Neural crest cell (in vitro differentiated cells): Measurements from ENCODE around the gene OTULIN. TPM values are rescaled to one million over a fixed set of nuclear protein-coding genes. Genes with fewer than 3 reads are reported as not detected.

Source experiments
- DNase-seq: peaks from one replicate; pipeline ENCODE4 v3.0.0; 2021; ENCODE audit warnings: low read depth, mixed read lengths, low spot score
- H3K27ac Mint-ChIP-seq: one replicate; pipeline ENCODE4 v1.8.0; 2021; ENCODE audit warnings: mild to moderate bottlenecking, mixed read lengths; ENCODE audit not compliant: unreplicated experiment
- H3K27me3 Mint-ChIP-seq: 2 replicates; pipeline ENCODE4 v1.8.0; 2021; ENCODE audit warnings: low read depth, mild to moderate bottlenecking, mixed read lengths
- H3K36me3 Mint-ChIP-seq: 2 replicates; pipeline ENCODE4 v1.8.0; 2021; ENCODE audit warnings: low read depth, mild to moderate bottlenecking, mixed read lengths
- H3K4me1 Mint-ChIP-seq: 2 replicates; pipeline ENCODE4 v1.8.0; 2021; ENCODE audit warnings: mixed read lengths
- H3K4me3 Mint-ChIP-seq: one replicate; pipeline ENCODE4 v1.8.0; 2021; ENCODE audit warnings: mild to moderate bottlenecking, mixed read lengths
- H3K9me3 Mint-ChIP-seq: 2 replicates; pipeline ENCODE4 v1.8.0; 2021; ENCODE audit warnings: mixed read lengths
- CTCF ChIP-seq: fragments of 200-600 bp; sonication (generic); conservative IDR thresholded peaks from 2 replicates; pipeline ENCODE4 v1.5.0; 2021; ENCODE audit warnings: antibody characterized with exemption, mild to moderate bottlenecking
- total RNA-seq: library from RNA; stranded (reverse); gene quantifications from 2 replicates; pipeline ENCODE4 v1.2.1, GENCODE V29; 2021

OTULIN gene
- total RNA-seq, 1 donor from 2014 or later: 33.7 TPM

DNA sequence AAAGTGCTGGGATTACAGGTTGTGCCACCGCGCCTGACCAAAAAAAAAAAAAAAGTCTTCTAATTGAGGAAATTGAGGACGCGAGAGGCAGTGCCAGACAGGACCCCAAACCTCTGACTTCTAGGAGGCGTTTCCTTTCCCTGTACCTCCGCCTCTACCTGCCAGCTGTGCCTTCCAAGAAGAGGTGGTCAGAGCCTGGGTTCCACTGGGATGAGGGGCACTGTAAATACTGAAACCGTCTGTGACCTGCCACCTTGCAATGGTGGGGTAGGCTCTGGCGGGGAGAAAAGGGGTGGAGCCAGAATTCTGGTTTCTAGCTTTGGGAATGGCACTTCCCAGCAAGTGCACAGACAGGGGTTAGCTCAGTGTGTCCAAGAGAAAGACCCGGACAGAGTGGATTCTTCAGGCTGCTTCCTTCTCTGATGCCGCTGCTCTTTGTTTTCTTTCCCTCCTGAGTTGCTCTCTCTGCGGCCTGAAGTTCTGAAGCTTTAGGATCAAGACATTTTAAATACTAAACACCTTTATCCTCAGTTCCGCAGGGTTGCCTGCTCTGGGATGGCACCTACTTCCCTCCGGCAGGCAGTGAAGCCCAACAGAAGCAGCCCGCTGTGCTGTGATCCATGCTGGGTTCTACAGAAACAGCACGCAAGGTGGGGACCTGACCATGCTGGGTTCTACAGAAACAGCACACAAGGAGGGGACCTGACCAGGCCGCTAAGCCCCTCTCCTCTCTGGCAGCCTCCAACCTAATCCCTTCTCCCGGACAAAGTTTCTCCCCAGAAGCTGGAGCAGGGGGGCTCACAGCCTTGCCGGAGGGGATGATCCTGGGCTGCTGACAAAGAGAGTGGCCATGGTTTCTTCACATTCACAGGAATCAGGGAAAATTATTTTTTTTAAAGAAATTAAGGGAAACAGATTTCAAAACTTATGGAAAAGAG lies 65.2 kb downstream of the OTULIN start:
- Mint-ChIP-seq H3K27me3 (no peaks in the 10 kb centered on the region), H3K4me3 (peak overlapping the region; percentile 66), H3K36me3 (peaks cover 13% of the 10 kb centered on the region), H3K4me1 (peaks cover 70% of the 10 kb centered on the region), H3K9me3 (no peaks in the 10 kb centered on the region), H3K27ac (no peak overlapping the region)
- no peak for TF ChIP-seq CTCF
- no peak for DNase-seq

DNA sequence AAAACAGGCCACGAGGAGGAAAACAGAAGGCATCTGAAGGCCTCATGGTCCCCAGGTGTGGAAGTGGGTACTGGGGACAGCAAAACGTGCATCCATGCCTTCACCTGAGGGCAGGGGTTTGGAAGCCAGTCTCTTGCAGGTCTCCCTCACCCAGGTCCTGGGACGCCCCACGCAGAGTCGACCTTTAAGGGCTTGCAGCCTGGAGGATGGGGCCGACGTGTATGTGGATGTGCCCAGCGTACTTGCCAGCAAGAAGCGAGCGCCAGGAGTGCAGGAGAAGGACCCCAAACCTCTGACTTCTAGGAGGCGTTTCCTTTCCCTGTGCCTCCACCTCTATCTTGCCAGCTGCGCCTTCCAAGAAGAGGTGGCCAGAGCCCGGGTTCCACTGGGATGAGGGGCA lies 65.9 kb downstream of the OTULIN start:
- Mint-ChIP-seq H3K4me3 (no peak overlapping the region), H3K36me3 (peaks cover 10% of the 10 kb centered on the region), H3K4me1 (peaks cover 74% of the 10 kb centered on the region), H3K9me3 (no peaks in the 10 kb centered on the region), H3K27me3 (no peaks in the 10 kb centered on the region), H3K27ac (no peak overlapping the region)
- TF ChIP-seq CTCF: no peak
- no peak for DNase-seq

DNA sequence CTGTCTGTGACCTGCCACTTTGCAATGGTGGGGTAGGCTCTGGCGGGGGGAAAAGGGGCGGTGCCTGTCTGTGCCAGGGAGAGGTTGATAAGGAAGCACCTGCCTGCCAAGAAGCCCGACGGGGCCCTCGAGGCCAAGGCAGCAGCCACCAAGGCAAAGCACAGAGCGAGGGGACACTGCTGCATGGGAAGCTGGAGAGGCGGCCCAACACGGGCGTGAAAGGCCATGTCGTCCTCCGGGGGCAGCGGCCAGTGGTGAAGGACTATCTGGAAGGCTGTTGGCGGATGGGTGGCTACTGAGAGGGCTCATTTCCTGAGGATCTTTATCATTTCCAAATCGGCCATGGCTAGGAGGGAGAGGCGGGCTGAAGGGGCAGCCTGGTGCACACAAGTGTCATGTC lies 66.4 kb downstream of the OTULIN start:
- H3K27ac Mint-ChIP-seq: peak overlapping the region; percentile 1
- H3K9me3 Mint-ChIP-seq: no peaks in the 10 kb centered on the region
- DNase-seq: no peak
- peaks cover 9% of the 10 kb centered on the region for H3K36me3 Mint-ChIP-seq
- H3K27me3 Mint-ChIP-seq: no peaks in the 10 kb centered on the region
- no peak overlapping the region for H3K4me3 Mint-ChIP-seq
- H3K4me1 Mint-ChIP-seq: peaks cover 77% of the 10 kb centered on the region
- no peak for TF ChIP-seq CTCF

DNA sequence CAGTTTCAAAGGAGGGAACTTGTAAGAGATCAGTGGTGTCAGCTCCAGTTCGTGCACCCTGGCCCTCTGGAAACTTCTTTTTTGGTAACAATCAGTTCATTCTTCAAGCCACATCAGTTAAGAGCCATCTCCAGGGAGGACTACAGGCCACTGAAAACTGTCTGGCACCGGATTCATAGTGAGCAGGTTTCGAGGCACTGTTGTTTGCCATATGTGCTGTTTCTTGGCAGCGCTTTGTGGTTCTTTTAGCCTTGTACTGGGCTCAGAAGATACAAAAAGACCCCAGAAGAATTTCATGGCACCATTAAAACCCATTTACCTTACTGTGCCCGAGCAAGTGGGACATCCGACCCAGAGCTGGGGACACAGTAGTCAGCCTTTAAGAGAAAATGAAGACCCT lies 68.5 kb downstream of the OTULIN start:
- Mint-ChIP-seq H3K27me3 (no peaks in the 10 kb centered on the region), H3K9me3 (no peaks in the 10 kb centered on the region), H3K27ac (peak overlapping the region; percentile 68), H3K4me3 (peak overlapping the region; percentile 29), H3K4me1 (peaks cover 70% of the 10 kb centered on the region), H3K36me3 (peaks cover 11% of the 10 kb centered on the region)
- DNase-seq: no peak
- TF ChIP-seq CTCF: no peak

- Mint-ChIP-seq H3K27me3 (no peaks in the 10 kb centered on the region), H3K9me3 (no peaks in the 10 kb centered on the region), H3K27ac (no peak overlapping the region), H3K4me1 (peaks cover 70% of the 10 kb centered on the region), H3K4me3 (no peak overlapping the region), H3K36me3 (peaks cover 11% of the 10 kb centered on the region)
- no peak for DNase-seq
- TF ChIP-seq CTCF: no peak
Observed at GRCh38 chr5:14733661-14734060, 69.1 kb downstream of the OTULIN start.
